Esophagus squamous epithelium (tissue), 4 donors: ENCODE measurements around the gene MCC.

Experiments
- CTCF ChIP-seq, 6 experiments: fragments of 450-650 bp in 4 of 6; fragments of 200-600 bp in 2 of 6; sonication (generic) in 2 of 6; IDR thresholded peaks; one replicate each; pipeline ENCODE4 v1.5.1; 2016 to 2019; ENCODE audit warnings: antibody characterized with exemption in 6 of 6, mild to moderate bottlenecking in 4 of 6, moderate library complexity in 4 of 6
- POLR2A ChIP-seq, 4 donors: fragments of 450-650 bp; IDR thresholded peaks; one replicate each; pipeline ENCODE4 v1.6.1; 2017; ENCODE audit warnings: antibody characterized with exemption in 4 of 4, mild to moderate bottlenecking in 4 of 4, moderate library complexity in 3 of 4

GRCh38 chr5:113319256-113320053 is 168.8 kb downstream of the MCC start:
- TF ChIP-seq POLR2A (IDR thresholded peaks at IDR 0.05) (no peak), CTCF (IDR thresholded peaks at IDR 0.05) (no peak)
